Measurements from ENCODE around the gene CYGB. TPM values are rescaled to one million over a fixed set of nuclear protein-coding genes. Genes with fewer than 3 reads are reported as not detected.

CYGB gene
- total and polyA plus RNA-seq, 2 of the 13 experiments (the other 11 are each of a cell fraction or from before 2014, with no cell fraction given) = 18.9 to 27.1 TPM

- TF ChIP-seq RERE (CRISPR knock-in tag; IDR thresholded peaks at IDR 0.05; ENCODE audit: low read depth) (peak; percentile 90), MTERF4 (CRISPR knock-in tag; IDR thresholded peaks at IDR 0.05) (no peak), MBD4 (IDR thresholded peaks at IDR 0.05; ENCODE audit: borderline replicate concordance, low read length) (no peak; the same call in 1 of the 2 replicates), SRSF4 (IDR thresholded peaks at IDR 0.05; ENCODE audit: low read depth, low read length, poor library complexity, severe bottlenecking) (no peak), POGK (CRISPR knock-in tag; conservative IDR thresholded peaks at IDR 0.05) (peak; percentile 90), ZNF562 (CRISPR knock-in tag; IDR thresholded peaks at IDR 0.05; ENCODE audit: borderline replicate concordance) (no peak), GATAD2A (CRISPR knock-in tag; IDR thresholded peaks at IDR 0.05) (peak; percentile 99), FOXA1 (IDR thresholded peaks at IDR 0.05) (peak; percentile 72), FOXA1 (CRISPR knock-in tag; IDR thresholded peaks at IDR 0.05) (peak; percentile 98), ZNF274 (CRISPR knock-in tag; IDR thresholded peaks at IDR 0.05) (0 out of 2 replicates have a peak, but pooled peaks have one; percentile 39), ZNF75D (CRISPR knock-in tag; IDR thresholded peaks at IDR 0.05; ENCODE audit: borderline replicate concordance) (no peak), EP300 (IDR thresholded peaks at IDR 0.05; ENCODE audit: low read depth in 2 of 2, low read length in 2 of 2) (peak; percentile 77 to 93; a peak in 3 of 4 replicates), EP300 (CRISPR knock-in tag; IDR thresholded peaks at IDR 0.05; ENCODE audit: borderline replicate concordance) (peak; percentile 92)
- TF ChIP-seq, protein P1, sequence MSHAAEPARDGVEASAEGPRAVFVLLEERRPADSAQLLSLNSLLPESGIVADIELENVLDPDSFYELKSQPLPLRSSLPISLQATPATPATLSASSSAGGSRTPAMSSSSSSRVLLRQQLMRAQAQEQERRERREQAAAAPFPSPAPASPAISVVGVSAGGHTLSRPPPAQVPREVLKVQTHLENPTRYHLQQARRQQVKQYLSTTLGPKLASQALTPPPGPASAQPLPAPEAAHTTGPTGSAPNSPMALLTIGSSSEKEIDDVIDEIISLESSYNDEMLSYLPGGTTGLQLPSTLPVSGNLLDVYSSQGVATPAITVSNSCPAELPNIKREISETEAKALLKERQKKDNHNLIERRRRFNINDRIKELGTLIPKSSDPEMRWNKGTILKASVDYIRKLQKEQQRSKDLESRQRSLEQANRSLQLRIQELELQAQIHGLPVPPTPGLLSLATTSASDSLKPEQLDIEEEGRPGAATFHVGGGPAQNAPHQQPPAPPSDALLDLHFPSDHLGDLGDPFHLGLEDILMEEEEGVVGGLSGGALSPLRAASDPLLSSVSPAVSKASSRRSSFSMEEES (CRISPR knock-in tag; IDR thresholded peaks at IDR 0.05) = peak; percentile 70
- TF ChIP-seq, protein P2, sequence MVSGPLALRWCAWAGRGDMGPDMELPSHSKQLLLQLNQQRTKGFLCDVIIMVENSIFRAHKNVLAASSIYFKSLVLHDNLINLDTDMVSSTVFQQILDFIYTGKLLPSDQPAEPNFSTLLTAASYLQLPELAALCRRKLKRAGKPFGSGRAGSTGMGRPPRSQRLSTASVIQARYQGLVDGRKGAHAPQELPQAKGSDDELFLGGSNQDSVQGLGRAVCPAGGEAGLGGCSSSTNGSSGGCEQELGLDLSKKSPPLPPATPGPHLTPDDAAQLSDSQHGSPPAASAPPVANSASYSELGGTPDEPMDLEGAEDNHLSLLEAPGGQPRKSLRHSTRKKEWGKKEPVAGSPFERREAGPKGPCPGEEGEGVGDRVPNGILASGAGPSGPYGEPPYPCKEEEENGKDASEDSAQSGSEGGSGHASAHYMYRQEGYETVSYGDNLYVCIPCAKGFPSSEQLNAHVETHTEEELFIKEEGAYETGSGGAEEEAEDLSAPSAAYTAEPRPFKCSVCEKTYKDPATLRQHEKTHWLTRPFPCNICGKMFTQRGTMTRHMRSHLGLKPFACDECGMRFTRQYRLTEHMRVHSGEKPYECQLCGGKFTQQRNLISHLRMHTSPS (CRISPR knock-in tag; IDR thresholded peaks at IDR 0.05; ENCODE audit: low read depth) = peak; percentile 99
Measured at GRCh38 chr17:76499267-76499667, 38.2 kb downstream of the CYGB start (continued).
